ENCODE data around the gene WNT7A. TPM values are rescaled to one million over a fixed set of nuclear protein-coding genes. Genes with fewer than 3 reads are reported as not detected.

Gene WNT7A
- total RNA-seq, 4 donors from 2014 or later = 0.17 TPM; not detected in 3

- no peak for TF ChIP-seq CTCF (IDR thresholded peaks at IDR 0.05; ENCODE audit: low read depth)
These were observed 11.1 kb upstream of the WNT7A start for GRCh38 chr3:13891017-13891392.

GRCh38 chr3:13890377-13891016, 10.6 kb upstream of the WNT7A start:
- no peak for TF ChIP-seq CTCF (IDR thresholded peaks at IDR 0.05; ENCODE audit: low read depth)

GRCh38 chr3:13888576-13888975, 8.7 kb upstream of the WNT7A start:
- TF ChIP-seq CTCF (IDR thresholded peaks at IDR 0.05; ENCODE audit: low read depth) = no peak

- TF ChIP-seq CTCF (IDR thresholded peaks at IDR 0.05; ENCODE audit: low read depth) = no peak
These were observed 7.8 kb upstream of the WNT7A start for GRCh38 chr3:13887495-13888300.

- no peak for TF ChIP-seq CTCF (IDR thresholded peaks at IDR 0.05; ENCODE audit: low read depth)
These were observed 6.8 kb upstream of the WNT7A start for GRCh38 chr3:13886593-13887129.

- no peak for TF ChIP-seq CTCF (IDR thresholded peaks at IDR 0.05; ENCODE audit: low read depth)
These were observed 5.8 kb upstream of the WNT7A start for GRCh38 chr3:13885704-13886010.

- TF ChIP-seq CTCF (IDR thresholded peaks at IDR 0.05; ENCODE audit: low read depth) = no peak
These were observed 5.2 kb upstream of the WNT7A start for GRCh38 chr3:13884851-13885703.

Measured in subcutaneous adipose tissue (tissue), 4 donors.